SK-N-SH (cell line): ENCODE measurements around the gene DNPEP. TPM values are rescaled to one million over a fixed set of nuclear protein-coding genes. Genes with fewer than 3 reads are reported as not detected.

Source experiments
- CTCF ChIA-PET: fragments of 300-600, 350-600 bp; formaldehyde crosslinking; extraction: SDS; loops from one replicate; lab custom pipeline; 2021; lab: Yijun Ruan, JAX
- POLR2A ChIA-PET: fragments of 350-600 bp; sonication (Branson Sonifier 250); formaldehyde crosslinking; extraction: SDS; loops from one replicate; lab custom pipeline; 2020; ENCODE audit warnings: antibody characterized with exemption, inconsistent platforms; lab: Yijun Ruan, JAX
- DNase-seq: peaks from one replicate; pipeline ENCODE4 v3.0.0; 2012
- H2AFZ ChIP-seq: fragments of 200-600 bp; sonication (generic); 2 replicates; pipeline ENCODE4 v1.8.1; 2016; ENCODE audit warnings: antibody characterized with exemption, mild to moderate bottlenecking, low read depth
- H3F3A ChIP-seq: fragments of 200-600 bp; sonication (generic); replicated peaks from 2 replicates; pipeline ENCODE3; 2016; ENCODE audit warnings: antibody characterized with exemption, mild to moderate bottlenecking; ENCODE audit not compliant: insufficient read depth
- H3K27ac ChIP-seq, 2 experiments: fragments of 200-500 bp in 1 of 2; fragments of 200-600 bp in 1 of 2; sonication (Bioruptor generic) in 1 of 2; sonication (generic), shearing (Covaris generic) in 1 of 2; 2 replicates each; pipeline versions ENCODE4 v1.5.1 to v1.6.1; 2014 to 2016; ENCODE audit warnings: low read depth in 2 of 2, inconsistent platforms in 1 of 2, low read length in 1 of 2, mild to moderate bottlenecking in 1 of 2, mixed read lengths in 1 of 2
- H3K27me3 ChIP-seq: fragments of 200-600 bp; sonication (generic), shearing (Covaris generic); 2 replicates; pipeline ENCODE4 v1.6.1; 2016; ENCODE audit warnings: mixed run types; ENCODE audit not compliant: insufficient read depth
- H3K36me3 ChIP-seq, 2 experiments: fragments of 200-500 bp in 1 of 2; fragments of 200-600 bp in 1 of 2; sonication (Bioruptor generic) in 1 of 2; sonication (generic) in 1 of 2; replicated peaks in 1 of 2; 2 replicates each; pipeline versions ENCODE3 to v1.5.1; 2014 to 2016; ENCODE audit warnings: low read length in 1 of 2, mild to moderate bottlenecking in 1 of 2; ENCODE audit not compliant: insufficient read depth in 2 of 2, control insufficient read depth in 1 of 2
- H3K4me1 ChIP-seq, 2 experiments: fragments of 200-500 bp in 1 of 2; fragments of 200-600 bp in 1 of 2; sonication (Bioruptor generic) in 1 of 2; sonication (generic), shearing (Covaris generic) in 1 of 2; 2 replicates each; pipeline versions ENCODE4 v1.5.1 to v1.6.1; 2014 to 2016; ENCODE audit warnings: low read depth in 1 of 2, low read length in 1 of 2, mixed run types in 1 of 2; ENCODE audit not compliant: insufficient read depth in 2 of 2, control insufficient read depth in 1 of 2
- H3K4me2 ChIP-seq: fragments of 200-600 bp; sonication (generic), shearing (Covaris generic); 2 replicates; pipeline ENCODE4 v1.6.1; 2017; ENCODE audit warnings: mixed run types
- H3K4me3 ChIP-seq, 2 experiments: fragments of 200-500 bp in 1 of 2; fragments of 200-600 bp in 1 of 2; sonication (Bioruptor generic) in 1 of 2; sonication (generic), shearing (Covaris generic) in 1 of 2; 2 replicates each; pipeline versions ENCODE4 v1.5.1 to v1.8.1; 2014 to 2016; ENCODE audit warnings: low read depth in 2 of 2, inconsistent platforms in 1 of 2, low read length in 1 of 2, mild to moderate bottlenecking in 1 of 2, mixed read lengths in 1 of 2, moderate library complexity in 1 of 2
- H3K79me2 ChIP-seq: fragments of 200-600 bp; sonication (generic); 2 replicates; pipeline ENCODE4 v1.8.1; 2017; ENCODE audit warnings: mild to moderate bottlenecking; ENCODE audit not compliant: insufficient read depth
- H3K9ac ChIP-seq: fragments of 200-600 bp; sonication (generic); 2 replicates; pipeline ENCODE4 v1.6.1; 2017; ENCODE audit warnings: mixed run types
- H3K9me2 ChIP-seq: fragments of 200-600 bp; sonication (generic); 2 replicates; pipeline ENCODE4 v1.6.1; 2017; ENCODE audit warnings: mixed run types
- H3K9me3 ChIP-seq: fragments of 200-600 bp; sonication (generic); 2 replicates; pipeline ENCODE4 v1.6.1; 2017; ENCODE audit warnings: mixed run types, mild to moderate bottlenecking, moderate library complexity
- H4K20me1 ChIP-seq: fragments of 200-600 bp; sonication (generic); 2 replicates; pipeline ENCODE4 v1.6.1; 2017; ENCODE audit warnings: mild to moderate bottlenecking, mixed run types; ENCODE audit not compliant: insufficient read depth
- CHD2 ChIP-seq: fragments of 150-350 bp; IDR thresholded peaks from 2 replicates; pipeline ENCODE4 v1.6.1; 2018; ENCODE audit warnings: low read length; ENCODE audit not compliant: partially characterized antibody
- CTCF ChIP-seq: fragments of 200-600 bp; sonication (generic); IDR thresholded peaks from 2 replicates; pipeline ENCODE4 v1.6.1; 2017; ENCODE audit warnings: antibody characterized with exemption, mild to moderate bottlenecking, moderate library complexity
- ELF1 ChIP-seq: IDR thresholded peaks from 2 replicates; pipeline ENCODE4 v1.4.0; 2012
- EP300 ChIP-seq, 2 experiments: IDR thresholded peaks; 2 replicates each; pipeline versions ENCODE4 v1.4.0 to v1.6.1; 2012; ENCODE audit warnings: borderline replicate concordance in 1 of 2, low read depth in 1 of 2, low read length in 1 of 2
- EZH2phosphoT487 ChIP-seq: fragments of 200-600 bp; sonication (generic); IDR thresholded peaks from 2 replicates; pipeline ENCODE4 v1.6.1; 2017; ENCODE audit warnings: low read depth, mixed run types, mild to moderate bottlenecking, antibody characterized with exemption, moderate library complexity, borderline replicate concordance
- FOXJ3 ChIP-seq: sonication (generic); formaldehyde crosslinking; IDR thresholded peaks from 2 replicates; pipeline ENCODE4 v1.5.1; 2020; ENCODE audit warnings: mild to moderate bottlenecking, missing genetic modification reagents
- GATA2 ChIP-seq: sonication (generic); formaldehyde crosslinking; IDR thresholded peaks from 2 replicates; pipeline ENCODE4 v1.5.0; 2020; ENCODE audit warnings: mild to moderate bottlenecking, missing genetic modification reagents
- JUND ChIP-seq: IDR thresholded peaks from 2 replicates; pipeline ENCODE4 v1.4.0; 2012
- MAX ChIP-seq: IDR thresholded peaks from 2 replicates; pipeline ENCODE4 v1.4.0; 2012; ENCODE audit warnings: low read depth
- MEF2A ChIP-seq: IDR thresholded peaks from 2 replicates; pipeline ENCODE4 v1.4.0; 2012; ENCODE audit warnings: low read depth, borderline replicate concordance
- MXI1 ChIP-seq: IDR thresholded peaks from 2 replicates; pipeline ENCODE4 v1.6.1; 2012; ENCODE audit warnings: mild to moderate bottlenecking, low read depth, low read length, improper control_type of control experiment
- NFIC ChIP-seq: IDR thresholded peaks from 2 replicates; pipeline ENCODE4 v1.4.0; 2012; ENCODE audit warnings: borderline replicate concordance
- RAD21 ChIP-seq: IDR thresholded peaks from 2 replicates; pipeline ENCODE4 v1.6.1; 2012; ENCODE audit warnings: mild to moderate bottlenecking, low read length
- RCOR1 ChIP-seq: fragments of 150-350 bp; IDR thresholded peaks from 2 replicates; pipeline ENCODE4 v1.6.1; 2017; ENCODE audit warnings: antibody characterized with exemption, low read length
- REST ChIP-seq: IDR thresholded peaks from 2 replicates; pipeline ENCODE4 v1.6.1; 2012; ENCODE audit warnings: mild to moderate bottlenecking, low read depth, low read length, moderate library complexity
- RFX5 ChIP-seq: IDR thresholded peaks from 2 replicates; pipeline ENCODE4 v1.6.1; 2012; ENCODE audit warnings: mild to moderate bottlenecking, improper control_type of control experiment, low read length
- SIN3A ChIP-seq: IDR thresholded peaks from 2 replicates; pipeline ENCODE4 v1.6.1; 2012; ENCODE audit warnings: low read depth, mild to moderate bottlenecking, low read length, moderate library complexity, borderline replicate concordance
- TCF12 ChIP-seq: IDR thresholded peaks from 2 replicates; pipeline ENCODE4 v1.4.0; 2012
- USF1 ChIP-seq: IDR thresholded peaks from 2 replicates; pipeline ENCODE4 v1.4.0; 2012; ENCODE audit warnings: low read depth, borderline replicate concordance
- USF2 ChIP-seq: fragments of 150-350 bp; IDR thresholded peaks from 2 replicates; pipeline ENCODE4 v1.6.1; 2017; ENCODE audit warnings: antibody characterized with exemption, low read length, low read depth, borderline replicate concordance
- YY1 ChIP-seq: IDR thresholded peaks from 2 replicates; pipeline ENCODE4 v1.4.0; 2012; ENCODE audit warnings: low read depth, mild to moderate bottlenecking
- ZBTB33 ChIP-seq: IDR thresholded peaks from 2 replicates; pipeline ENCODE4 v1.4.0; 2012; ENCODE audit warnings: low read depth, borderline replicate concordance
- whole genome bisulfite sequencing: methylation state at CpG from one replicate; pipeline ENCODE4 v1.1.6; 2017; ENCODE audit warnings: low lambda C conversion rate; 5-methylcytosine and 5-hydroxymethylcytosine counted together
- polyA plus RNA-seq, 3 experiments: library from polyadenylated mRNA; depleted of rRNA; stranded (reverse); fragments of >200 nt; gene quantifications; 2 replicates each; pipeline ENCODE4 v1.2.3, GENCODE V29; 2012

The DNPEP gene
- polyA plus RNA-seq, 1 of the 3 experiments (the other 2 are of a cell fraction) = 80.7 TPM

- ChIA-PET CTCF (interaction anchor here (0.6 to 10.1 kb wide), 53 partner anchors 8 to 286 kb away, joined by 3 to 256 read pairs (median 7); partner anchors contain the start of genes ASIC4, CHPF, DES and DNAJB2), POLR2A (interaction anchor here (1.2 to 1.4 kb wide), 2 partner anchors 14 to 39 kb away, joined by 3 read pairs; no protein-coding TSS in a partner anchor)
- Histone ChIP-seq H3K4me3 (no peak overlapping the region; a peak in 1 of 4 replicates), H3F3A (peaks cover 9% of the 10 kb centered on the region), H3K4me1 (peaks cover 20 to 22% of the 10 kb centered on the region in 2 experiments; a peak in 3 of 4 replicates), H4K20me1 (no peaks in the 10 kb centered on the region), H3K9ac (no peak overlapping the region), H3K27me3 (no peaks in the 10 kb centered on the region), H3K9me2 (no peaks in the 10 kb centered on the region), H3K79me2 (no peaks in the 10 kb centered on the region), H2AFZ (peak overlapping the region; percentile 32; the same call in 1 of the 2 replicates), H3K9me3 (no peaks in the 10 kb centered on the region), H3K27ac (no peak overlapping the region), H3K4me2 (no peak overlapping the region), H3K36me3 (no peaks in the 10 kb centered on the region)
- 15% methylated on average over 14 of the region's 15 CpGs for WGBS
- DNase-seq = peak; percentile 87
- TF ChIP-seq ELF1 = no peak
- TF ChIP-seq EP300 (IDR thresholded peaks at IDR 0.05; ENCODE audit: borderline replicate concordance in 1 of 2, low read depth in 1 of 2, low read length in 1 of 2) = no peak
- 0 out of 2 replicates have a peak, but pooled peaks have one; percentile 23 for TF ChIP-seq MXI1
- no peak for TF ChIP-seq NFIC
- no peak for TF ChIP-seq USF2
- TF ChIP-seq MEF2A = no peak
- TF ChIP-seq YY1 = peak; percentile 55; the same call in 1 of the 2 replicates
- peak; percentile 96 for TF ChIP-seq RAD21
- TF ChIP-seq TCF12 = no peak
- no peak for TF ChIP-seq USF1
- no peak for TF ChIP-seq GATA2 (CRISPR knock-in tag)
- TF ChIP-seq ZBTB33 = no peak
- TF ChIP-seq MAX = no peak
- no peak for TF ChIP-seq FOXJ3 (CRISPR knock-in tag)
- peak; percentile 97 for TF ChIP-seq CTCF
- TF ChIP-seq SIN3A = 0 out of 2 replicates have a peak, but pooled peaks have one; percentile 42
- peak; percentile 15 for TF ChIP-seq CHD2
- no peak for TF ChIP-seq RFX5
- no peak for TF ChIP-seq JUND
- no peak for TF ChIP-seq REST
- TF ChIP-seq RCOR1 = no peak
- no peak for TF ChIP-seq EZH2phosphoT487
Measured at GRCh38 chr2:219402665-219403515, 15.2 kb upstream of the DNPEP start.
